ENCODE measurements around the gene SLC39A11. TPM values are rescaled to one million over a fixed set of nuclear protein-coding genes. Genes with fewer than 3 reads are reported as not detected.

Gene SLC39A11
- polyA plus RNA-seq, 1 of the 3 experiments (the other 2 are of a cell fraction), result 23.5 TPM

DNA sequence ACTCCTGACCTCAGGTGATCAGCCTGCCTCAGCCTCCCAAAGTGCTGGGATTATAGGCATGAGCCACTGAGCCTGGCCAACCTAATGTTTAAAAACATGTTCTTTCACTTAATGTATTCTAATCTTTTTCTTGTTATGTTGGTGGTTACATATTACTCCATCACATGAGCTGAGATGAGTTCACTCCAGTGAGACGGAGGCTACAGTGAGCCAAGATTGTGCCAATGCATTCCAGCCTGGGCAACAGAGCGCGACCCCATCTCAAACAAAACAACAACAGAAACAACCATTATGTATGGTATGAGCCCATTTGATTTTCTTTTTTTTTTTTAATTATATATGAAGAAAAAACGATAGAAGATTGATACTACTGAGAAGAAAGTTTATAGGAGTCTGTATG, 39.6 kb downstream of the SLC39A11 start:
- no peak overlapping the region for H3K4me2 ChIP-seq
- POLR2A ChIA-PET, result no interaction called here
- H3K9me2 ChIP-seq, result no peaks in the 10 kb centered on the region
- no peaks in the 10 kb centered on the region for H3F3A ChIP-seq (replicated peaks; ENCODE audit: insufficient read depth)
- no peaks in the 10 kb centered on the region for H3K27me3 ChIP-seq (ENCODE audit: insufficient read depth)
- no peaks in the 10 kb centered on the region for H3K9me3 ChIP-seq
- H3K79me2 ChIP-seq (ENCODE audit: insufficient read depth), result no peaks in the 10 kb centered on the region
- H3K9ac ChIP-seq, result no peak overlapping the region
- no peak overlapping the region for H3K4me3 ChIP-seq (ENCODE audit: low read depth in 2 of 2, low read length in 1 of 2)
- H4K20me1 ChIP-seq (ENCODE audit: insufficient read depth), result no peaks in the 10 kb centered on the region
- H3K27ac ChIP-seq (ENCODE audit: low read depth in 2 of 2, low read length in 1 of 2), result no peak overlapping the region; a peak in 1 of 4 replicates
- no peak overlapping the region for H2AFZ ChIP-seq (ENCODE audit: low read depth)
- TF ChIP-seq EP300 (IDR thresholded peaks at IDR 0.05; ENCODE audit: borderline replicate concordance in 1 of 2, low read depth in 1 of 2, low read length in 1 of 2) (no peak), CTCF (IDR thresholded peaks at IDR 0.05) (no peak), MXI1 (IDR thresholded peaks at IDR 0.05; ENCODE audit: low read depth, low read length) (no peak), PBX3 (IDR thresholded peaks at IDR 0.05) (no peak), SIN3A (IDR thresholded peaks at IDR 0.05; ENCODE audit: borderline replicate concordance, low read depth, low read length) (no peak), CHD2 (IDR thresholded peaks at IDR 0.05; ENCODE audit: low read length, partially characterized antibody) (no peak), SMC3 (IDR thresholded peaks at IDR 0.05; ENCODE audit: low read depth, low read length) (no peak), FOSL2 (IDR thresholded peaks at IDR 0.05; ENCODE audit: borderline replicate concordance, low read depth) (no peak), ELF1 (IDR thresholded peaks at IDR 0.05) (no peak), ZBTB33 (IDR thresholded peaks at IDR 0.05; ENCODE audit: borderline replicate concordance, low read depth) (no peak), NFIC (IDR thresholded peaks at IDR 0.05; ENCODE audit: borderline replicate concordance) (no peak), EZH2phosphoT487 (IDR thresholded peaks at IDR 0.05; ENCODE audit: borderline replicate concordance, low read depth) (no peak), TCF12 (IDR thresholded peaks at IDR 0.05) (no peak), FOXM1 (IDR thresholded peaks at IDR 0.05; ENCODE audit: low read depth) (no peak), RAD21 (IDR thresholded peaks at IDR 0.05; ENCODE audit: low read length) (no peak), MAX (IDR thresholded peaks at IDR 0.05; ENCODE audit: low read depth) (no peak), RCOR1 (IDR thresholded peaks at IDR 0.05; ENCODE audit: low read length) (no peak)
- TF ChIP-seq, protein P1, sequence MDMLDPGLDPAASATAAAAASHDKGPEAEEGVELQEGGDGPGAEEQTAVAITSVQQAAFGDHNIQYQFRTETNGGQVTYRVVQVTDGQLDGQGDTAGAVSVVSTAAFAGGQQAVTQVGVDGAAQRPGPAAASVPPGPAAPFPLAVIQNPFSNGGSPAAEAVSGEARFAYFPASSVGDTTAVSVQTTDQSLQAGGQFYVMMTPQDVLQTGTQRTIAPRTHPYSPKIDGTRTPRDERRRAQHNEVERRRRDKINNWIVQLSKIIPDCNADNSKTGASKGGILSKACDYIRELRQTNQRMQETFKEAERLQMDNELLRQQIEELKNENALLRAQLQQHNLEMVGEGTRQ (IDR thresholded peaks at IDR 0.05; ENCODE audit: borderline replicate concordance, low read depth, low read length), result no peak
- no peak for DNase-seq
- CTCF ChIA-PET, result interaction anchor here (0.7 to 1.8 kb wide), 6 partner anchors 12 to 496 kb away, joined by 3 to 6 read pairs (median 3); no protein-coding TSS in a partner anchor
- peaks cover 0 to 17% of the 10 kb centered on the region in 2 experiments; a peak in 2 of 4 replicates for H3K4me1 ChIP-seq (ENCODE audit: control insufficient read depth in 1 of 2, insufficient read depth in 2 of 2, low read depth in 1 of 2, low read length in 1 of 2)
- WGBS (ENCODE audit: low lambda C conversion rate), result 92% methylated on average over 4 of the region's 4 CpGs
- H3K36me3 ChIP-seq (replicated peaks in 1 of 2; ENCODE audit: control insufficient read depth in 1 of 2, insufficient read depth in 2 of 2, low read length in 1 of 2), result no peaks in the 10 kb centered on the region
